Putamen (tissue), 1 donor: ENCODE measurements around the gene KRT37.
"Not testable (repeated sequence)": the region's sequence is repeated elsewhere in the genome, so short reads cannot be mapped to it uniquely, and the experiment has no call there.

ENCODE experiments used
- DNase-seq: peaks from one replicate; pipeline ENCODE4 v3.0.0-alpha.2; 2016; ENCODE audit warnings: low spot score

KRT37 gene

GRCh38 chr17:41404024-41404671 lies 20.2 kb downstream of the KRT37 start:
- DNase-seq, result no peak

GRCh38 chr17:41403404-41404023 lies 20.9 kb downstream of the KRT37 start:
- no peak for DNase-seq

GRCh38 chr17:41402161-41402560 lies 22.2 kb downstream of the KRT37 start:
- DNase-seq, result no peak

GRCh38 chr17:41396996-41397660 lies 27.3 kb downstream of the KRT37 start, which contains the start of gene KRT31:
KRT31 (minus strand) TSS chr17:41397608; CDS start chr17:41397539, 69 bp downstream.
- no peak for DNase-seq

- no peak for DNase-seq
Observed at GRCh38 chr17:41396340-41396739, 28.0 kb downstream of the KRT37 start.

- DNase-seq, result no peak
Observed at GRCh38 chr17:41395611-41396010, 28.8 kb downstream of the KRT37 start.

GRCh38 chr17:41395044-41395443 lies 29.3 kb downstream of the KRT37 start:
- not testable (repeated sequence) for DNase-seq

- no peak for DNase-seq
Observed at GRCh38 chr17:41394254-41394996, 30.0 kb downstream of the KRT37 start.

GRCh38 chr17:41393826-41394225 lies 30.6 kb downstream of the KRT37 start:
- DNase-seq, result no peak

GRCh38 chr17:41393294-41393693 lies 31.1 kb downstream of the KRT37 start:
- no peak for DNase-seq

GRCh38 chr17:41392278-41392677 lies 32.1 kb downstream of the KRT37 start:
- no peak for DNase-seq

GRCh38 chr17:41391535-41391934 lies 32.9 kb downstream of the KRT37 start:
- no peak for DNase-seq

GRCh38 chr17:41390411-41390938 lies 33.9 kb downstream of the KRT37 start:
- no peak for DNase-seq

GRCh38 chr17:41387670-41388069 lies 36.7 kb downstream of the KRT37 start:
- no peak for DNase-seq

GRCh38 chr17:41386227-41386626 lies 38.2 kb downstream of the KRT37 start:
- DNase-seq, result no peak

GRCh38 chr17:41383690-41384089 lies 40.7 kb downstream of the KRT37 start:
- DNase-seq, result no peak

GRCh38 chr17:41382394-41382793 lies 42.0 kb downstream of the KRT37 start:
- DNase-seq, result no peak

GRCh38 chr17:41381943-41382342 lies 42.4 kb downstream of the KRT37 start, which contains the start of gene KRT34:
KRT34 (minus strand) TSS chr17:41382306; CDS start chr17:41382246, 60 bp downstream.
- DNase-seq, result not testable (repeated sequence)

- not testable (repeated sequence) for DNase-seq
Observed at GRCh38 chr17:41380091-41380490, 44.3 kb downstream of the KRT37 start.

GRCh38 chr17:41377546-41377945 lies 46.8 kb downstream of the KRT37 start:
- no peak for DNase-seq
